ENCODE results near the gene CADM3.

CADM3 gene, protein sequence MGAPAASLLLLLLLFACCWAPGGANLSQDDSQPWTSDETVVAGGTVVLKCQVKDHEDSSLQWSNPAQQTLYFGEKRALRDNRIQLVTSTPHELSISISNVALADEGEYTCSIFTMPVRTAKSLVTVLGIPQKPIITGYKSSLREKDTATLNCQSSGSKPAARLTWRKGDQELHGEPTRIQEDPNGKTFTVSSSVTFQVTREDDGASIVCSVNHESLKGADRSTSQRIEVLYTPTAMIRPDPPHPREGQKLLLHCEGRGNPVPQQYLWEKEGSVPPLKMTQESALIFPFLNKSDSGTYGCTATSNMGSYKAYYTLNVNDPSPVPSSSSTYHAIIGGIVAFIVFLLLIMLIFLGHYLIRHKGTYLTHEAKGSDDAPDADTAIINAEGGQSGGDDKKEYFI

DNA sequence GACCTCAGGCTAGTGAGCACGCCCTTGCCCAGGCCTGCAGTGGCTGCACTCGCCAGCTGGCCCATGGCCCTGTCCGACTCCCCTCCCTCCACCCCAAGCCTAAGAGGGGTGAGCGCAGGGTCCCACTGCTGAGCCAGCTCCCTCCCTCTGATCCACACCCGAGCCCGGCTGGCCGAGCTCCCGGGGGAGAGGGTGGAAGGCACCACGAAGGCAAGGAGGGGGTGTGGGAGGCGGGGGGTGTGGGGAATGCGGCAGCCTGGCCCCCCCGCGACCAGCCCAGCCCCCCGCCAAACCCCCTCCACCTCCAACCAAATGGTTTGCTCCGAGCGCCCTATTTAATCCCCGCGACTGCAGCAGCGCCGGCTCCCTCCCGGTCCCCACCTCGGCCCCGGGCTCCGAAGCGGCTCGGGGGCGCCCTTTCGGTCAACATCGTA, at the start of gene CADM3:
TSS of gene CADM3 (plus strand) at position 362 of the 434 bp plus-strand sequence. CDS start 151 bp downstream, outside the sequence.
- DNase-seq = peak in 1 of 2 experiments; percentile 32

DNA sequence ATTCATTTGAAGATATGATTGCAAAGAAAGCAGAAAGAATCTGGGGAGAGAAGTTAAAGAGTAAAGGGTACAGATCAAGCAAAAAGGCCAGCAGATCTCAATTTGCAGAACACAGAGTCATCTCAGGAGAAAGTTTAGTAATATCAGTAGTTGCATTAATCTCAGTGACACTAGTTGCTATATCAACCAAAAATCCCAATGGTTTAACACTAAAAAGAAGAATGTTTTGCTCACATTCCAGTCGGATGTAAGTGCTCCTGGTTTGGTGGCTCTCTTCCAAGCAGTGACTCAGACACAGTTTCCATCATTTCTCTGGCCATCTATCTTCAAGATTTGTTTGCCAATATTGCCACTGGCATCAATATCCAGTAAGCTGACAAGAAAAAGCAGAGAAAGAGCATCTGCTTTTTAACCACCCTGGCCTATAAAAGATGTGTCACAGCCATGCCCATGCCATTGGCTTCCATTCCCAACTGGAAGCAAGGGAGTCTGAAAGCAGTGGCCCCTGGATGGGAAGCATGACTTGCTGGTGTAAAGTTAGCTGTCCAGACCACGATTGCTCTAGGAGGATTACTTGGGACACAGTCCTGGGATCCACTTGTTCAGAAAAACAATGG, 49.3 kb upstream of the CADM3 start:
- DNase-seq = no peak

DNA sequence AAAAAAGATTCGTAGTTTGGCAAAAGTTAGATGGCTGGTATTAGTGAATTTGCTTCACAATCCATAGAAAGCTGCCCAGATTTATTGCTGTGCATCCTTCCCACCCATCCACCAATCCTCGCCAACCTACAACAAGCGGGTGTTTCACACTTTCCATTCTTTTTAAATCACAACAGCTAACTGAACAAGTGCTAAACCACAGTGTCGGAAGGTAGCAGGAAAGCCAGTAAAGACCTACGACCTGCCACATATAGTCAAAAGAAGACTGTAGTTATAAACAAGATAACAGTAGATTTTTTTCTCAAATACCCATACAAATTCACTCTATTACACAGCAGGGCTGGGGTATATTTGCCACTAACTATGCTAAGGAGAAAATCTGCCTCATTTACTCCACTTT, 47.8 kb upstream of the CADM3 start:
- no peak for DNase-seq

DNA sequence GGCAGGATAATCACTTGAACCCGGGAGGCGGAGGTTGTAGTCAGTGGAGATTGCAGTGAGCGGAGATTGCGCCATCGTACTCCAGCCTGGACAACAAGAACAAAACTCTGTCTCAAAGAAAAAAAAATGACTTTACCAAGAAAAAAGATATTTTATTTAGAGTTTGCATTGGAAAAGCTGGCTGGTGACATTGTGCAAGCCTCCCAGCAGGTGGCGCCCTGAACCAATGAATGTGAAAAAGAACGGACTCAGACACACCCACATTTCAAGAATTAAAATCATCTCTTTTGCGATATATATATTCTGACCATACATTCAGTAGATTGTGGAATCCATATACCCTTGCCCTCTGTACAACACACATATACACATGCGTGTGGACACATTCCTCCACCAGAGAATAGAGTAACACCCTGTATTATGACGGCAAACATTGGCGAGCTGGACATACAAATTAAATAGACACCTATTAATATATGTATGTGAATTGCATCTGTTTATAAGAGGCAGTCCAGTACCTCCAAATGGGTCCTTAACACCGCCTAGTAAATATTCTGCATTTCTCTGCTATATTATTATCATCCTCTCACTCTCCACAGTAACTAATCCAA, 39.0 kb upstream of the CADM3 start:
- DNase-seq = peak in 1 of 2 experiments; percentile 39

DNA sequence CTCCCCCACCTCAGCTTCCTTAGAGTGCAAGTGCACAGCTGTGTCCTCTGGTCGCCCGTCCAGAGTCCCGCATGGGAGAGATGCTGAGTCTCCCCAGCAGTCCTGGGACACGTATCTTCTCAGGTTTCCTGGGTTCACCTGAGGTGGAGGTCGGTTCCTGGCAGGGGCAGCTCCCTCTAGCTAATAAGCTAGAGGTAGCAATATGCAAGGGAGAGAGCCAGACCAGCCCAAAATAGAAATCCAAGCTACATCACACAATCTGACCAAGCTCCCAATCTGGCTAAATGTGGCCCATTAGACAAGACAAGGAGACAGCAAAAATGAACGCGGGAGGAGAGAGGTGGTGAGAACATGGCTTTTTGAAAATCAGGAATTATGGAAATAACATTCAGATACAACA, 30.9 kb upstream of the CADM3 start:
- no peak for DNase-seq

DNA sequence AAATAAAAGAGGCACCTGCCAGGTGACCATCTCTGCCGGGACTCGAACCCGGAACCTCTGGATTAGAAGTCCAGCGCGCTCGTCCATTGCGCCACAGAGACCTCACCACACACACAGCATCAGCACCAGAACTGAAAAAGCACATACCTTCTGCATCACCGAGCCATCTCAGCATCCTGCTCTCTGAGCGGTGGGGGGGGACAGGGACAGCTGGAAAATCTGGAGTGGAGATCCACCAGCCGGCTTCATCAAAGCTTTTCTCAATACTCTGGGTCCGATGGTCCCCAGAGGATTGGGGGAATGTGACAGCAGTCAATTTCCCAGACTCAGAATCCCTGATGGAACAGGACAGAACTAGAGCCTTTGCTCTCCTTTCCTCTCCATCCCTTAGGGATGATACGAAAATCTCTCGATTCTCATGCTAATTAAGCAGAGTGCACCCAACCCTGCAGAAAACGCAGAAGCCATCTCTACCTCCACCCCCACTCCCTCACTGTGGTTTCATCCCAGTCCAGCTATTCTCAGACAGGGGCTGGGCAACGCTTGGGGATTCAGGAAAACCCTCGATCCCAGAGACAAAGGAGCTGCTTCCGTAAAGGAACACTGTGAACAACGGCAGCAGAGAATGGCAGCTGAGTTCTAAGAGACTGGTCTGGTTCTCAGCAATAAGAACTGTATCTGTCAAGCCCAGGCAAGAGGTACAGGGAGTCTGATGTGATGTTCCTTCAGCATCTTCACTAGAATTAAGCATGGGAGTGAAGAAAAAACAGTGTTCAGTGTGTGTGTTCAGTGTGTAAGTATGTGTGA, 29.6 kb upstream of the CADM3 start:
- no peak for DNase-seq

DNA sequence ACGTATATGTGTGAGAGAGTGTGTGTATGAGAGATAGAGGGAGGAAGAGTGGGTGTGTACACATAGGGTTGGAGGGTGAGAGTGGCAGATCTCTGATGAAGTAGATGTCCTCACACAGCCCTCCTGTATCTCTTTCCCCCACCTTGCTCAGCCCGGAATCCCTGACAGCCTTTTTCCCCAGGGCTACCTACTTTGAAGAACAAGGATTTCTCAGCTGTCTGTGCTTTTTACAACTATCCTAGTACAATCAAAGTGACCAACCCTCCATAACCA, 29.1 kb upstream of the CADM3 start:
- no peak for DNase-seq

DNA sequence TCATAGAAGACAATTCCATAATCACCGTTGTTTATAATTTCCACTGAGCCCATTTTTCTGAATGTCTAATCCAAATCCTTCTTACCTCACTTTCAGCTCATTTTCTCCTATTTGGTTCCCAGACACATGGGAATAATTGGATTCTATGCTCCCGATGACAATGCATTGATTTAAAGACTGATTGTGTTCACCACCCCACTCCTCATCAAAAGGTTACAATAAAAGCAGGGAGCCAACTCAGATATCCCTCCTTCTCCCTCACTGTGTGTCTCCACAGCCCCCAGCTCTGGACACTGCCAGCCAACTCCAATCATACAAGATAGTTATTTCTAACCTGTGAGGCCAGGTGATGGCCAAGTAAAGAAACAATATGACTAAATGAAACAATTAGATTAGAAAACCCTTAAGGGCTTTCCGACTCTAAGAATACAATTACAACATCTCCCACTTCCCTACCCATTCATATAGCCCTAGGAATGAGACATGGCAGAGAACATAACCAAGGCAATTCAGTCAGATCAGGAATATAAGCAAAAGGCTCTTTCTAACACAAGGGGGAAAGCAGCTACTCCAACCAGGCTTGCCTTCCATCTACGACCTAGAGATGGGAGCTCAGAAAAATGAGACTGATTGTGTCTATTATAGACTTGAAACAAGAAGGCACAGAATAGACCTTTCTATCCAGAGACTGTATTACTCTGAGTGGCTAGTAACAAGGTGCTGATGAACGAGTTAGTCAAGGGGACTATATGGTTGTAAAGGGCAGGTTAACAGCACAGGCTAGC, 28.5 kb upstream of the CADM3 start:
- DNase-seq = no peak

DNA sequence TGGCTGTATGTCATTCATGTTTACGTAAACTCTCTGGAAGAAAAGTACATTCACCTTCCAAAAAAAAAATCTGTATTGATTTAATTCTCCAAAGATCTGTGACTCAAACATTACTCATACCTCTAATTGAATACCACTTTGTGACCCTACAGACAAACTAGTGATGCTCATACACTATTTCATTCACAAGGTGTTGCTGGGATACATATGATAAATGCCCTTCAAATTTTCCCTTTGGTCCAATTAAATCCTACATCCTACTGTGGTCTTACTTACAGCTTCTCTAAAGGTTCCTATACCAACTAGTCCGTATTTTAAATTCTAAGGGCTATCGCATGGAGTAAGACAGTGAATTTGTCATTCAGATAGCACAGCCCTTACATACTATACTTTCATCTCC, 26.8 kb upstream of the CADM3 start:
- no peak for DNase-seq

DNA sequence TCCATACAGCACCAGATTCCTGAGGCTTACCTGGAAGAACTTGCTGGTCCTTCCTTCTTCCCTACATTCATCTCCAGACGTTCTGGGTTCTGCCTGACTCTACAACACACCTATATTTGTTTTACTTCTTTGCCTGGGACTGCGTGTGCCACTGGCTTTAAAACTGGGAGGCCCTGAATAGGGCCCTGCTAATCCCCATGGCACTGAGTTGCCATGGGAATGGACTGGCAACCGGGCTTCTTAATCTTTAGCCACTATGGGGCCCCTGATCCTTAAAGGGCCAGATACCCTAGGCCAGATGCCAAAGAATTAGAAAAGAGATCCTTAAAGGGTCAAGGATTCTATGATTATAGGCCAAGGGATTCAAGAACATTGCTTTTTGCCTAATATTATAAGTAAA, 24.4 kb upstream of the CADM3 start:
- no peak for DNase-seq

DNA sequence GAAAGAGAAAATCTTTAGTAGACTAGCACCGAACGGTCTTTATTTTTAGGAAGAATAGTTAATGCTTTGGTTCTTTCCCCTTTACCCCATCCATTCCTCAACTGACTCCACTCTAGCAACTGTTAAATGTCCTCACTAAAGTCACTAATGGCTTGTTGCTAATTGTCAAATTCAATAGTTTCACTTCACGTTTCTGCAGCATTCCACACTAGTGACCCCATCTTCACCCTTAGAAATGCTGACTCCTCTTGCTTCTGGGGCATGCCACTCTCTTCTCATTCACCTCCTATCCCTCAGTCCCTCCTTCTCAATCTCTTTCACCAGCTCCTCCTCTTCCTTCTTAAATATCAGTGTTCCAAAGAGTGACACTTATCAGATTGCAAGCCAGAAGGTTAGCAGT, 19.4 kb upstream of the CADM3 start:
- no peak for DNase-seq

DNA sequence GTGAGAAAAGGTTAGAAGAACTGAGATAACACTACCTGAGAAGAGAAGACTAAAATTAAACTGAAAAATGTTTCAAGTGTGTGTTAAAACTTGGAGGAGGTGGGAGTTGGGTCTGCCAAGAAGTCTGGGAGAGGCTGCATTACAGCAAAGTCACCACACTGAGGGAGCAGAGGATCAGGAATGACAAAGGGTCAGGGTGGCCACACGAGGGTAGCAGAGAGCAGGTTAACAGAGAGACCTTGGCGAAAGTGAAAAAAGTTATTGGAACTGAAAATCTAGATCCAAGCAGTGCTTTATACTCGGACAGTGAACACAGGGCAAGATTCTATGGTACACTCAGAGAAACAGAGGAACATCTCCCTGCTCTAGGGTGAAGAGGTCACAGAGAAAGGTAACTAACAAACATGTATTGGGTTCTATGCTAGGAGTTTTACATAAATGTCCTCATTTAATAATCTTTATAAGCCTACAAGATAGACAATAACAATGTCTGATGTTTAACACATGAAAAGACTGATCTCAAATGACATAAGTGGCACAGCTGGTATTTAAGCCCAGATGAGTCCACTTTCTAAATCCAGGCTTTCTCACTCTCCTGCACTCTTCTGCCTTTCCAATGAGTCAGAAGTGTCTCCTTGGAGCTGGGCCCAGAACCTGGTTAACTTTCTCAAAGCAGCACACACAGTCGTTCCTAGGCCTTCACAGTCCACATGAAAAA, 10.3 kb upstream of the CADM3 start:
- DNase-seq = peak; percentile 10 to 40

DNA sequence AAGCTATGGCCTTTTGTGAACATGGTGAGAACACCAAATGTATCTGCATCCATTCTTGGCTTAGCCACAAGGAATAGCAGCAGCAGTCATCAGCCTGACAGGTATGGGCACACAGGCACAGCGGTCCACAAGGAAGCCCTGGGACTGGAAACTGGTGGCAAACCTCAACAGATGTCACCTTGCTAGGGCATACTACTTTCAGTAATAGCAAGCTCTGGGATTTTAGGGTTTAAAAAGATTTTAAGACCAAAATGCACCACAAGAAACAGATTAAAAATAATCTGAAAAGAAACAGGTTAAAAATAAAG, 9.7 kb upstream of the CADM3 start:
- no peak for DNase-seq

DNA sequence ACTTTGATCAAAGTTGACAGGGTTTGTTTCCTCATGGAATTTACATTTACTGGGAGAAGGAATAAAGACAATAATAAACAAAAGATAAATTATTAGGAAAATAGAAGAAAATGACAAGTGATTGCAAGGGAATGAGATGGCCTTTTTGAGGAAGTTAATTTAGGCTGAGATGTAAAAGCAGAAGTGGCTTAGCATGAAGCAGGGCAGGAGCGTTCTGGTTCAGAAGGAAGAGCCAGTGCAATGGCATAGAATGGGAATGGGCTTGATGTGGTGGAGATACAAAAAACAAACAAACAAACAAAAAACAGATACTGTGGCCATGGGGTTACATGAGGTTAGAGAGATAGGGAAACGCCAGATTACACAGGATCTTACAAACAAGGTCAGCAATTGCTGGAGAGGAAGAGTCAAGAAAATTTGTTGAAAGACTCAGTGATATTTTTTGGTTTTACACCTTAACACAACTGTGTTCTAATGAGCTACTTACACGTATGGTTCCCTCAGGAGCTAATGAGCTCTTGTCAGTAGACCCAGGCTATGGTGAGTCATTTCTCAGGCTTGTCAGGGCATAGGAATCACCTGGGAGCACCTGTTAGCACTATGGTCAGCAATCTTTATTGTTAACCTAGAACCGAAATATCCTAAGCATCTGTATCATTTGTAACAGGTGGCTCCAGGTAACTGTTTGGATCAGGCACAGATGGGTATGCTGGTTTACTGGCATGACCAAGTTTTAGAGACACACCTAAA, 8.7 kb upstream of the CADM3 start:
- DNase-seq = no peak

DNA sequence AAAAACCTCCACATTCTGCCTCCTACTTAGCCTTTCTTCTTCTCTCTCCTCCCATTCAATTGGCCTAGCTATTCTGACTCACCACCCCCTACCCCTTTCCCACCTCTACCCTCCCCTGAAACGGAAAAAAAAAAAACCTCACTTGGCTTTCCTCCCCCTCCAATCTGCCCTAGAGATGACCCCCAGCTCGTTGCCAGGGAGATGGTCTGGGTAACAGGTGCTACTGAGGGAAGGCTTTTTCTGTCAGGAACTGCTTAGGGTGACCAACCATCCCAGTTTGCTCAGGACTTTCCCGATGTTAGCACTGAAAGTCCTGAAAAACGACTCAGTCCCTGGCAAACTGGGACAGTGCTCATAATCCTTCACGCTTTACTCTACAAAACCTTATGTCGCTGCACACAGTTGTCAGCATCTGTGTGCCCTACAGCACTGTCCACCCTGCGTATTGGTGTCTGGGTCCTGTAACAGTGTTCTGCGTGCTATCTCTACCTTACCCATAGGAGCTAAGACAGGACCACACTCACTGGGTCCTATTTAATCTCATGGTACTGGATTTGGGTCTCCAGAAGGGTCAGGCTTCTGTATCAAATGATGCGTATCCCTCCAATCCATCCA, 7.7 kb upstream of the CADM3 start:
- DNase-seq = no peak

DNA sequence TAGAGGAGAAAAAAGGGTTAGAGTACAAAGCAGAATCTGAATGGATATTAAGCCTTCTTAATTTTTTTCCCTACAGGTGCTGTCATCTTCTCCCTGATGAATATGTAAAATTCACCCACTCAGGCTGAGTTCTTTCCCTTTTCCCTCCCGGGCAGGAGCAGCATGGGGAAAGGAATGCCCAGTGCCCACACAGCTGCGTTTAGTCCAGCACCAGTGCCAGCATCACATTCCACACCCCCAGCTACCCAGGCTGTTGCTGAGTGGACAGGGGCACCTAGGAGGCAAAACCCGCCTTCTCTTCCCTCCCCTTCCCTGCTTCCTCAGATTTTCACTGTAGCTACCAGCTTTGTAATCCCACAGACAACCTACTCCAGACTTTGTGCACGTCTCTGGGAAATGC, 3.4 kb upstream of the CADM3 start:
- DNase-seq = no peak

DNA sequence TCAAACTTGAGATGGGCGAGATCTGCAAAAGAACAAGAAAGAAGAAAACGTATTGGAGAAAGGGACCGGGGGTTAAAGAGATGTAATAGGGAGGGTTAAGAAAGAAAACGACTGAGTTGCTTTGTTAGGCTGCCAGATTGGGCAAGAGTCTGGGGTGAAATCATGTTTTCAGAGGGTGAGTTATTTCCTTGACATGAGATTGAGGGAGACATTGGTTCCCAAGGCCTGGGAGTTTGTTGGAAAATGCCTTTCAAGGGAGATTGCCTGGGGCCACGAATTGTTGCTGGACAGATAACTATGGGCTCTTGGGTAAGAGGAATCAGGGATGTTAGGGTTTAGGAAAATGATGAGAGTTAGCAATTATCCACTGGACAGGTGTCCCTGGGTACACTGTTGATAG, 776 bp upstream of the CADM3 start:
- DNase-seq = no peak

DNA sequence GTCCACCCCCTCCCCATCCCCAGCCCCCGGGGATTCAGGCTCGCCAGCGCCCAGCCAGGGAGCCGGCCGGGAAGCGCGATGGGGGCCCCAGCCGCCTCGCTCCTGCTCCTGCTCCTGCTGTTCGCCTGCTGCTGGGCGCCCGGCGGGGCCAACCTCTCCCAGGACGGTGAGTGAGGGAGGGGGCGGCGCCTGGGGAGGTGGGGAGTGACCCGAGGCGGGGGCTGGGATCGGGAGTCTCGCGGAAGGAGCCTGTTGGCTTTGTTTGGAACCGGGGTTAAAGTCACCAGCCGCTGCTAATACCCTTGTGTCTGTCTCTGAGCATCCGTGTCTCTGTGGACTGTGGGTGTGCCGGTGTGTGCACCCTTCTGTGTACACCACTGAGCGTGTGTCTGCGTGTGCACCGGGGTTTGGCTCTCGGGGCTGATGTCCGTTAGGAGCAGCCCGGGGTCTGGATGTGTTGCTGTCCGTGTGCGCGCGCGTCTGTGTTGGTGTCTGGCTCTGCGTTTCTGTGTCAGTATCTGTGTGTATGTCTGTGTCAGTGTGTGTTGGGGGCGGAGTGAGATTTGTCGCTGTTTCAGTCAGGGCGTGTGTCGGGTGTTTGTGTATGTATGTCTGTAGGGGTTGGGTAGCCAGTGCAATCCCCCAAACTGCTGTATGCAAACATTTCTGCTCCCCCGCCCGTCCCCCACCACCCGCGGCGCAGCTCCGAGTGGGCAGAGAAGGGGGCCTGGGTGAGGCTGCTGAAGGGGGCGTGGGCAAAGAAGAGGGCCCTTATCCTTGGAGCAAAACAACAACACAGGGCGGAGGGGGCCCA, 480 bp downstream of the CADM3 start:
- no peak for DNase-seq

DNA sequence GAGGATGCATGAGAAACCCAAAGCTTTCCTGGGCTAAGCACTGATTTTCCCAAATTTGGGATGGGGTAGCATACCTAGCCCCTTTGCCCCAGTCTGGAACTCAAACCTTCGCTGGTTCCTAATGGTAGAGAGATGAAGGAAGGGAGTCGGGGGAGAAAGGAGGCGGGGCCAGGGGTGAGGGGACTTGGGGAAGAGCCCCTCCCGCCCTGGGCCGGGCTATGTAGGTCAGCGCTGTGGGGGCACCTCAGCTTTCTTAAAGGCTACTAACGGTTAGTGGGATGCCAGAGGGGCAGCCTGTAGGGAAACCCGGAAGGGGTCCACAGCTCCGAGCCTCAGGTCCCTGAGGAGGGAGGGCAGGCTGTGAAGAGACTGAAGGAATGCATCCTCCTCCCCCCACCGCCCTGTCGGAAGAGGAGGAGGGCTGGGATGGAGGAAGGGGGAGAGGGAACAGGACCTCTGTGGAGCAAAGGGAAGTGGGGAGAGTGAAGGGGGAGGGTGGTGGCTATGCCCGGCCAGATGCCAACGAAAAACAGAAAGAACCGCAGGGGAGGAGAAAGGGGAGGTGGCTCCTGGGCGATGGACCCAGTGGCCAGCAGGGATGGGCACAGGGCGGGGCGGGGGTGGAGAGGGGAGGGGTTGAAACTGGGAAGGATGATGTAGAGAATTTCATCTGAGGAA, 1.3 kb downstream of the CADM3 start:
- DNase-seq = no peak

DNA sequence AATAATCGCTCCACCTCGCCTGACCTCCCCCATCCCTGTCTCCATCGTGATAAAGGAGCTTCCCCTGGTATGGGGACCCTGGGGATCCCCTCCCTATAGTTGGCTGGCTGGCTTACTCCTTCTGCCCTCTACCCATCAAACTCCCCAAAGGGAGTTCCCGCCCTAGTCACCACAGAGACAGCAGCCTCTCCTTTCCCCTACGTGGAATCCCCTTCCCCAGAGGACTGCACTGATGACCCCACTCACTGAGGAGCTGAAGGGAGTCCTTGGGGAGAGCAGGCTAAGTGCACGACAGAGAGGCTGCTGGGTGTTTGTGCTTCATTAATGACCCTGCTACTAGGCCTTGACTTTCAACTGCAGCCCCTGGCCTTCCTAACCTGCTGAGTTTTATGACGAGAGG, 1.9 kb downstream of the CADM3 start:
- no peak for DNase-seq
